ENCODE data around the gene VTI1B.
"Not testable (repeated sequence)": the region's sequence is repeated elsewhere in the genome, so short reads cannot be mapped to it uniquely, and the experiment has no call there.

VTI1B gene

GRCh38 chr14:67623114-67623513, 51.3 kb downstream of the VTI1B start:
- peaks cover 12% of the 10 kb centered on the region; the same call in 1 of the 2 replicates for H3K4me1 ChIP-seq (ENCODE audit: insufficient read depth, low read length)
- H3K27ac ChIP-seq (ENCODE audit: low read length), result no peak overlapping the region

GRCh38 chr14:67622675-67623074, 51.8 kb downstream of the VTI1B start:
- Histone ChIP-seq H3K36me3 (ENCODE audit: insufficient read depth, low read depth, low read length) (peaks cover 13% of the 10 kb centered on the region), H3K9me3 (ENCODE audit: insufficient read depth, low read depth, low read length) (no peaks in the 10 kb centered on the region), H3K4me1 (ENCODE audit: insufficient read depth, low read length) (peaks cover 12% of the 10 kb centered on the region; the same call in 1 of the 2 replicates), H3K4me3 (ENCODE audit: low read length) (0 out of 2 replicates have a peak overlapping the region, but pooled peaks have one; percentile 18), H3K27ac (ENCODE audit: low read length) (no peak overlapping the region), H3K27me3 (ENCODE audit: insufficient read depth, low read length) (peaks cover 11% of the 10 kb centered on the region; the same call in 1 of the 2 replicates), H3K9ac (ENCODE audit: low read depth, low read length) (peak overlapping the region; percentile 37; the same call in 1 of the 2 replicates)

More at GRCh38 chr14:67623114-67623513, 51.3 kb downstream of the VTI1B start:
- Histone ChIP-seq H3K9me3 (ENCODE audit: insufficient read depth, low read depth, low read length) (no peaks in the 10 kb centered on the region), H3K9ac (ENCODE audit: low read depth, low read length) (peak overlapping the region; percentile 37; the same call in 1 of the 2 replicates), H3K36me3 (ENCODE audit: insufficient read depth, low read depth, low read length) (peaks cover 13% of the 10 kb centered on the region), H3K27me3 (ENCODE audit: insufficient read depth, low read length) (peaks cover 11% of the 10 kb centered on the region; the same call in 1 of the 2 replicates), H3K4me3 (ENCODE audit: low read length) (0 out of 2 replicates have a peak overlapping the region, but pooled peaks have one; percentile 18)

GRCh38 chr14:67620217-67620785, 54.1 kb downstream of the VTI1B start:
- no peak overlapping the region for H3K27ac ChIP-seq (ENCODE audit: low read length)
- H3K4me3 ChIP-seq (ENCODE audit: low read length), result peak overlapping the region; percentile 91
- H3K4me1 ChIP-seq (ENCODE audit: insufficient read depth, low read length), result peaks cover 12% of the 10 kb centered on the region; the same call in 1 of the 2 replicates
- H3K36me3 ChIP-seq (ENCODE audit: insufficient read depth, low read depth, low read length), result peaks cover 13% of the 10 kb centered on the region
- H3K27me3 ChIP-seq (ENCODE audit: insufficient read depth, low read length), result peaks cover 22% of the 10 kb centered on the region
- H3K9me3 ChIP-seq (ENCODE audit: insufficient read depth, low read depth, low read length), result no peaks in the 10 kb centered on the region
- peak overlapping the region; percentile 83; the same call in 1 of the 2 replicates for H3K9ac ChIP-seq (ENCODE audit: low read depth, low read length)

- no peak within 1 kb of the TSS for H3K27ac ChIP-seq (ENCODE audit: low read length)
- peak within 1 kb of the TSS; percentile 91 for H3K4me3 ChIP-seq (ENCODE audit: low read length)
These were observed 54.8 kb downstream of the VTI1B start, which contains the start of gene ARG2 for GRCh38 chr14:67619446-67620216. TSS of gene ARG2 (plus strand) at chr14:67619920. CDS start at chr14:67619978, 58 bp downstream.

GRCh38 chr14:67618617-67619063, 55.8 kb downstream of the VTI1B start:
- Histone ChIP-seq H3K4me3 (ENCODE audit: low read length) (no peak overlapping the region), H3K27me3 (ENCODE audit: insufficient read depth, low read length) (peaks cover 37% of the 10 kb centered on the region), H3K27ac (ENCODE audit: low read length) (no peak overlapping the region), H3K4me1 (ENCODE audit: insufficient read depth, low read length) (peaks cover 12% of the 10 kb centered on the region; the same call in 1 of the 2 replicates), H3K36me3 (ENCODE audit: insufficient read depth, low read depth, low read length) (no peaks in the 10 kb centered on the region; the same call in 1 of the 2 replicates), H3K9me3 (ENCODE audit: insufficient read depth, low read depth, low read length) (no peaks in the 10 kb centered on the region), H3K9ac (ENCODE audit: low read depth, low read length) (no peak overlapping the region)

More at GRCh38 chr14:67619446-67620216, 54.8 kb downstream of the VTI1B start, which contains the start of gene ARG2:
- Histone ChIP-seq H3K27me3 (ENCODE audit: insufficient read depth, low read length) (peaks cover 27% of the 10 kb centered on the region), H3K4me1 (ENCODE audit: insufficient read depth, low read length) (peaks cover 12% of the 10 kb centered on the region; the same call in 1 of the 2 replicates), H3K9ac (ENCODE audit: low read depth, low read length) (peak within 1 kb of the TSS; percentile 83), H3K36me3 (ENCODE audit: insufficient read depth, low read depth, low read length) (peaks cover 8% of the 10 kb centered on the region), H3K9me3 (ENCODE audit: insufficient read depth, low read depth, low read length) (no peaks in the 10 kb centered on the region)

- Histone ChIP-seq H3K4me1 (ENCODE audit: insufficient read depth, low read length) (peaks cover 10% of the 10 kb centered on the region), H3K9ac (ENCODE audit: low read depth, low read length) (no peak overlapping the region), H3K27ac (ENCODE audit: low read length) (no peak overlapping the region), H3K27me3 (ENCODE audit: insufficient read depth, low read length) (peaks cover 98% of the 10 kb centered on the region), H3K4me3 (ENCODE audit: low read length) (no peak overlapping the region), H3K9me3 (ENCODE audit: insufficient read depth, low read depth, low read length) (no peaks in the 10 kb centered on the region), H3K36me3 (ENCODE audit: insufficient read depth, low read depth, low read length) (no peaks in the 10 kb centered on the region)
These were observed 63.9 kb downstream of the VTI1B start for GRCh38 chr14:67610491-67610890.

- H3K4me3 ChIP-seq (ENCODE audit: low read length), result no peak overlapping the region
- H3K4me1 ChIP-seq (ENCODE audit: insufficient read depth, low read length), result peaks cover 10% of the 10 kb centered on the region
- H3K9ac ChIP-seq (ENCODE audit: low read depth, low read length), result no peak overlapping the region
- peaks cover 98% of the 10 kb centered on the region for H3K27me3 ChIP-seq (ENCODE audit: insufficient read depth, low read length)
- H3K27ac ChIP-seq (ENCODE audit: low read length), result no peak overlapping the region
- no peaks in the 10 kb centered on the region for H3K9me3 ChIP-seq (ENCODE audit: insufficient read depth, low read depth, low read length)
- H3K36me3 ChIP-seq (ENCODE audit: insufficient read depth, low read depth, low read length), result no peaks in the 10 kb centered on the region
These were observed 64.7 kb downstream of the VTI1B start for GRCh38 chr14:67609642-67610310.

GRCh38 chr14:67607646-67608045, 66.8 kb downstream of the VTI1B start:
- H3K9ac ChIP-seq (ENCODE audit: low read depth, low read length), result no peak overlapping the region
- H3K36me3 ChIP-seq (ENCODE audit: insufficient read depth, low read depth, low read length), result no peaks in the 10 kb centered on the region
- no peaks in the 10 kb centered on the region for H3K9me3 ChIP-seq (ENCODE audit: insufficient read depth, low read depth, low read length)
- peaks cover 99% of the 10 kb centered on the region for H3K27me3 ChIP-seq (ENCODE audit: insufficient read depth, low read length)
- no peak overlapping the region for H3K4me3 ChIP-seq (ENCODE audit: low read length)
- no peak overlapping the region for H3K27ac ChIP-seq (ENCODE audit: low read length)
- peaks cover 10% of the 10 kb centered on the region for H3K4me1 ChIP-seq (ENCODE audit: insufficient read depth, low read length)

GRCh38 chr14:67602995-67603545, 71.4 kb downstream of the VTI1B start:
- Histone ChIP-seq H3K27ac (ENCODE audit: low read length) (no peak overlapping the region), H3K27me3 (ENCODE audit: insufficient read depth, low read length) (peaks cover 90% of the 10 kb centered on the region), H3K9ac (ENCODE audit: low read depth, low read length) (no peak overlapping the region)

GRCh38 chr14:67602076-67602475, 72.4 kb downstream of the VTI1B start:
- H3K27ac ChIP-seq (ENCODE audit: low read length), result no peak overlapping the region
- no peaks in the 10 kb centered on the region for H3K9me3 ChIP-seq (ENCODE audit: insufficient read depth, low read depth, low read length)
- no peak overlapping the region for H3K4me3 ChIP-seq (ENCODE audit: low read length)
- peaks cover 82% of the 10 kb centered on the region for H3K27me3 ChIP-seq (ENCODE audit: insufficient read depth, low read length)
- H3K4me1 ChIP-seq (ENCODE audit: insufficient read depth, low read length), result no peaks in the 10 kb centered on the region
- no peak overlapping the region for H3K9ac ChIP-seq (ENCODE audit: low read depth, low read length)
- H3K36me3 ChIP-seq (ENCODE audit: insufficient read depth, low read depth, low read length), result no peaks in the 10 kb centered on the region

More at GRCh38 chr14:67602995-67603545, 71.4 kb downstream of the VTI1B start:
- H3K4me3 ChIP-seq (ENCODE audit: low read length), result no peak overlapping the region
- no peaks in the 10 kb centered on the region for H3K36me3 ChIP-seq (ENCODE audit: insufficient read depth, low read depth, low read length)
- no peaks in the 10 kb centered on the region for H3K4me1 ChIP-seq (ENCODE audit: insufficient read depth, low read length)
- no peaks in the 10 kb centered on the region for H3K9me3 ChIP-seq (ENCODE audit: insufficient read depth, low read depth, low read length)

- not testable (repeated sequence) for H3K4me1 ChIP-seq (ENCODE audit: insufficient read depth, low read length); H3K27ac ChIP-seq (ENCODE audit: low read length); H3K9ac ChIP-seq (ENCODE audit: low read depth, low read length); H3K36me3 ChIP-seq (ENCODE audit: insufficient read depth, low read depth, low read length); H3K9me3 ChIP-seq (ENCODE audit: insufficient read depth, low read depth, low read length)
- H3K4me3 ChIP-seq (ENCODE audit: low read length), result peak overlapping the region; percentile 84
- H3K27me3 ChIP-seq (ENCODE audit: insufficient read depth, low read length), result peaks cover 67% of the 10 kb centered on the region
These were observed 73.9 kb downstream of the VTI1B start for GRCh38 chr14:67600562-67600974.
